Suppressor macrophage treated with lipopolysaccharide for 4 hours (primary cell): Measurements from ENCODE around the gene CHTF8.

Source experiments
- DNase-seq: peaks from one replicate; pipeline ENCODE4 v3.0.0-alpha.2; 2020

The CHTF8 gene

GRCh38 chr16:69079697-69080096 lies 52.7 kb downstream of the CHTF8 start:
- no peak for DNase-seq

- DNase-seq = no peak
Measured at GRCh38 chr16:69078073-69078472, 54.3 kb downstream of the CHTF8 start.

GRCh38 chr16:69077251-69077650 lies 55.1 kb downstream of the CHTF8 start:
- no peak for DNase-seq

GRCh38 chr16:69073181-69073702 lies 59.1 kb downstream of the CHTF8 start:
- peak; percentile 15 for DNase-seq

- no peak for DNase-seq
Measured at GRCh38 chr16:69072640-69072974, 59.8 kb downstream of the CHTF8 start.

GRCh38 chr16:69071036-69071435 lies 61.4 kb downstream of the CHTF8 start:
- DNase-seq = no peak

- DNase-seq = no peak
Measured at GRCh38 chr16:69069504-69069903, 62.9 kb downstream of the CHTF8 start.
